ENCODE results near the gene SMDT1. TPM values are rescaled to one million over a fixed set of nuclear protein-coding genes. Genes with fewer than 3 reads are reported as not detected.

The SMDT1 gene
- total and polyA plus RNA-seq, 9 of the 15 experiments (the other 6 are each of a cell fraction or from before 2014, with no cell fraction given) = 7.9 to 65.2 (median 14.3) TPM

- TF ChIP-seq TCF3 (CRISPR knock-in tag; IDR thresholded peaks at IDR 0.05) (peak; percentile 6; the same call in 1 of the 2 replicates), ZNF609 (CRISPR knock-in tag; IDR thresholded peaks at IDR 0.05; ENCODE audit: borderline replicate concordance) (0 out of 2 replicates have a peak, but pooled peaks have one; percentile 66), LCOR (CRISPR knock-in tag; IDR thresholded peaks at IDR 0.05) (peak; percentile 38; the same call in 1 of the 2 replicates), ZBTB11 (CRISPR knock-in tag; IDR thresholded peaks at IDR 0.05) (peak in 2 of 3 experiments; percentile 66 to 95; a peak in 3 of 6 replicates), ZNF280A (IDR thresholded peaks at IDR 0.05; ENCODE audit: low read depth, partially characterized antibody) (no peak), MTA3 (IDR thresholded peaks at IDR 0.05; ENCODE audit: borderline replicate concordance) (peak; percentile 87), GTF2F1 (IDR thresholded peaks at IDR 0.05; ENCODE audit: low read depth, low read length) (no peak), NFXL1 (CRISPR knock-in tag; IDR thresholded peaks at IDR 0.05) (no peak), PHF21A (IDR thresholded peaks at IDR 0.05; ENCODE audit: borderline replicate concordance, low read depth) (no peak), E2F5 (CRISPR knock-in tag; IDR thresholded peaks at IDR 0.05) (0 out of 2 replicates have a peak, but pooled peaks have one; percentile 63), ATF6 (CRISPR knock-in tag; IDR thresholded peaks at IDR 0.05) (0 out of 2 replicates have a peak, but pooled peaks have one; percentile 15)
These were observed 8.7 kb upstream of the SMDT1 start, which contains the start of gene NAGA (continued) for GRCh38 chr22:42070517-42071422.

Measured in K562 (cell line).